ENCODE data around the gene SRBD1.

SRBD1 gene

DNA sequence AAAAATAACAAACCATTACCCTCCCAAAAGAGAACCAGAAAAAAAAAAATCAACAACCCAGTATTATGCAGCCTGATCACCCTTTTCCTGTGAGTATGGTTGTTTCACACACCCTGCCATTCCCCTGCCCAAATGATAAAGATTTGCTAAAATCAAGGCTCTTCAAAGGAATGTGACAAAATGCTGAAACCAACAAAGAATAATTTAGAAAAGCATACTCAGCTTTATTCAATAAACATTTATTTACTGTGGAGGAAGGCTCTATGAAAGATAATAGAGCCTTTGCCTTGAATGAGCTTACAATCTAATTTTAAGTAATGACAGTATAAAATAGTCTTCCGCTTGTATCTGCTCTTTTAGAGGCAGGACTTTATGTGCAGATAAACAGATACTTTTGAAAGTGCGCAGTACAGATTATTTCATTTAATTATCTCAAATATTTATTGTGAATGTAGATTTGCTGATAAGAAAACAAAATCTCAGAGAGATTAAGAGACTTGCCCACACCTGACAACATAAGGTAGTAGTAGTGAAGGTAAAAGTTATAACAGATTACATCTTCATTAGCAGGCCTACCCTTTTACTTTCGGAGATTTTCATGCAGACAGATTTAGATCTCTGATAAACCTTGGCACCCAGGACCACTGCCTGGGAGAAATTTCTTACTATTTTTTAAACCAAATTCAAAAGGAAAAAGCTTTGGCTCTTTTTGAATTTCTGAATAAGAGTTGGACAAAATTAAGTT lies 211.9 kb downstream of the SRBD1 start:
- H3K4me3 ChIP-seq (ENCODE audit: low read depth, low read length) = no peak overlapping the region
- TF ChIP-seq, protein P1, sequence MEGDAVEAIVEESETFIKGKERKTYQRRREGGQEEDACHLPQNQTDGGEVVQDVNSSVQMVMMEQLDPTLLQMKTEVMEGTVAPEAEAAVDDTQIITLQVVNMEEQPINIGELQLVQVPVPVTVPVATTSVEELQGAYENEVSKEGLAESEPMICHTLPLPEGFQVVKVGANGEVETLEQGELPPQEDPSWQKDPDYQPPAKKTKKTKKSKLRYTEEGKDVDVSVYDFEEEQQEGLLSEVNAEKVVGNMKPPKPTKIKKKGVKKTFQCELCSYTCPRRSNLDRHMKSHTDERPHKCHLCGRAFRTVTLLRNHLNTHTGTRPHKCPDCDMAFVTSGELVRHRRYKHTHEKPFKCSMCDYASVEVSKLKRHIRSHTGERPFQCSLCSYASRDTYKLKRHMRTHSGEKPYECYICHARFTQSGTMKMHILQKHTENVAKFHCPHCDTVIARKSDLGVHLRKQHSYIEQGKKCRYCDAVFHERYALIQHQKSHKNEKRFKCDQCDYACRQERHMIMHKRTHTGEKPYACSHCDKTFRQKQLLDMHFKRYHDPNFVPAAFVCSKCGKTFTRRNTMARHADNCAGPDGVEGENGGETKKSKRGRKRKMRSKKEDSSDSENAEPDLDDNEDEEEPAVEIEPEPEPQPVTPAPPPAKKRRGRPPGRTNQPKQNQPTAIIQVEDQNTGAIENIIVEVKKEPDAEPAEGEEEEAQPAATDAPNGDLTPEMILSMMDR (IDR thresholded peaks at IDR 0.05; ENCODE audit: borderline replicate concordance, insufficient read depth, low read depth, low read length) = no peak

DNA sequence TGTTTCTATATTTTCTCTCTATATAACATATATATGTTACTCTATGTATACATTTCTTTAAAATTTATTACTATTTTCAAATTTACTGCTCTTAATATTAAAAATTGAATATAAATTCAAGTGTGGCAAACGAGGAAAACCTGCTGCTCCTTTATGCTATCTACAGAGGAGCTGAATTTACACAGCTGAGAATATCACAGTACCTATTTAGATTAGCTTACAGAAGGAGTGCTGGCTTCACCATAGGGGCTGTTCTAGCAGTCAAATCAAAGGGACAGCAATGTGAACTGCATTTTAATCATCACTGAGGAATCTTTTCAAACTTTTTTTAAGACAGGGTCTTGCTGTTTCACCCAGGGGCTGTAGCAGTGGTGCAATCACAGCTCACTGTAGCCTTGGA lies 213.8 kb downstream of the SRBD1 start:
- TF ChIP-seq, protein P1 (IDR thresholded peaks at IDR 0.05; ENCODE audit: borderline replicate concordance, insufficient read depth, low read depth, low read length) = no peak
- no peak overlapping the region for H3K4me3 ChIP-seq (ENCODE audit: low read depth, low read length)

- no peak overlapping the region for H3K4me3 ChIP-seq (ENCODE audit: low read depth, low read length)
- TF ChIP-seq, protein P1 (IDR thresholded peaks at IDR 0.05; ENCODE audit: borderline replicate concordance, insufficient read depth, low read depth, low read length) = no peak
These were observed 214.4 kb downstream of the SRBD1 start for GRCh38 chr2:45396671-45397070.

DNA sequence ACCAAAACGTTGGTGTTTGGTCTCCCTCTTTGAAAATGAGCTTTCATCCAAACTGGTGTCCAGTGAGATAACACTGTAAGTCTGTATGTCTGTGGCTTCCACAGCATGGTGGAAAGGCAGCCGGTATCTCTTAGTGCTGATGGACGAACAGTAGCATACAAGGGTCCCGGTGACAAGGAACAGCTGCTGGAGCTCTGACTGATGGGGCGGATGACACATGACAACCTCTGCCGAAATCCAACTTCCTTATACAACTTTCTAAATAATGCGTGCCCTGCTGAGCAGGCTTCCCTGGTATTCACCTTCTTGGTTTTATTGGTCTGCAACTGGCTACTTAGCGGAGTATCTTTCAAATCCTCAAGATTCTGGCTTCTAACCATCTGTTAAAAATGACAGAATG lies 216.2 kb downstream of the SRBD1 start:
- TF ChIP-seq, protein P1 (IDR thresholded peaks at IDR 0.05; ENCODE audit: borderline replicate concordance, insufficient read depth, low read depth, low read length) = no peak

DNA sequence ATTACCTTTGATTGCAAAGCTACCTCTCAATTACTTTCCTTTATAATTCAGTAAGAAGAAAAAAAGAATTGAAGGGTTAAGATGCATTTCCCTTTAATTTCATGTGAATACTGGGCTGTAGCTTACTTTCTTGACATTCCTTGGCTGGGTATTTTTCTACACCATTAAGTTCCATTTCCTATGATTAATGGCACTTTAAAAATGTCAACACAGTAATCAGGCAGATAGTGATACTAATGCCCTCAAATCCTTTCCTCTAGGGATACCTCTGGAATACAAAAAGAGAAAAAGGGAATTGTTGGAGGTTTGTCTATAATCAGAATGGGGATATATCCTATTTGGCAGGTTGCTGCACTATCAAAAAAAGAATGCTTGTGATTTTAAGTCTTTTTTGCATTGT lies 216.9 kb downstream of the SRBD1 start:
- no peak overlapping the region for H3K4me3 ChIP-seq (ENCODE audit: low read depth, low read length)
- TF ChIP-seq, protein P1 (IDR thresholded peaks at IDR 0.05; ENCODE audit: borderline replicate concordance, insufficient read depth, low read depth, low read length) = no peak

More for the DNA sequence above, 216.2 kb downstream of the SRBD1 start:
- no peak overlapping the region for H3K4me3 ChIP-seq (ENCODE audit: low read depth, low read length)

DNA sequence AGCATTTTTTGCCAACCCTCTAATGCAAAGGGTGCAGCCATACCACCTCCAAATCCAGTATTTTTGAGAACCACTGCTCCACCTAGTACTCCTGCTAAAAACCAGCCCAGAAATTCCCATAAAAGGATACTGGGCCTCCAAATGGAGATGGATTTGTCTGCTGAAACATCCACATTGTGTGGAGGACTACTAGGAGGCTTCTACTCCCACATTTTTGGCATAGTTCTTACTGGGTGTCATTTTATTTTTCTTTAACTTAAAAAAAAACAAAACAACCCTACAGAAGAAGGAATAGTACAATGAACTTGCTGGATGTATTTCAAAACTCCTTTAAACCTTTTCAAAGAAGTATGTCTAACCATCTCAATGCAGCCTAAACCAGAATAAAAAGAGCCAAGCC lies 219.2 kb downstream of the SRBD1 start:
- TF ChIP-seq, protein P1 (IDR thresholded peaks at IDR 0.05; ENCODE audit: borderline replicate concordance, insufficient read depth, low read depth, low read length) = no peak
- H3K4me3 ChIP-seq (ENCODE audit: low read depth, low read length) = no peak overlapping the region

- no peak overlapping the region for H3K4me3 ChIP-seq (ENCODE audit: low read depth, low read length)
These were observed 220.2 kb downstream of the SRBD1 start for GRCh38 chr2:45390861-45391260.

More at GRCh38 chr2:45390861-45391260, 220.2 kb downstream of the SRBD1 start:
- TF ChIP-seq, protein P1 (IDR thresholded peaks at IDR 0.05; ENCODE audit: borderline replicate concordance, insufficient read depth, low read depth, low read length) = no peak
